Lower lobe of right lung (tissue), 2 donors: ENCODE results near the gene C21orf91. TPM values are rescaled to one million over a fixed set of nuclear protein-coding genes. Genes with fewer than 3 reads are reported as not detected.

Experiments used
- ATAC-seq, 2 donors: fragments of 200-7000 bp; cut with Tn5 transposase; one replicate each; pipeline ENCODE4 v1.9.1; 2020 to 2022; ENCODE audit warnings: mild to moderate bottlenecking in 2 of 2, moderate library complexity in 2 of 2
- DNase-seq: peaks from one replicate; pipeline ENCODE4 v3.0.0-alpha.2; 2020
- H3K27ac ChIP-seq: fragments of 200-600 bp; one replicate; pipeline ENCODE4 v1.8.0; 2022
- H3K27me3 ChIP-seq: fragments of 200-600 bp; one replicate; pipeline ENCODE4 v1.8.0; 2022; ENCODE audit warnings: low read depth
- H3K36me3 ChIP-seq: fragments of 200-600 bp; one replicate; pipeline ENCODE4 v1.8.0; 2022; ENCODE audit warnings: mild to moderate bottlenecking
- H3K4me1 ChIP-seq: fragments of 200-600 bp; one replicate; pipeline ENCODE4 v1.8.0; 2022
- H3K4me3 ChIP-seq: fragments of 200-600 bp; one replicate; pipeline ENCODE4 v1.8.0; 2022; ENCODE audit warnings: mild to moderate bottlenecking
- H3K9me3 ChIP-seq: fragments of 200-600 bp; one replicate; pipeline ENCODE4 v1.8.0; 2022
- intact Hi-C: fragments of 100-400 bp; cut with DNase I; formaldehyde crosslinking; loops from one replicate; pipeline ENCODE4 v1.11.0; 2022
- total RNA-seq: library from RNA; stranded (reverse); fragmentation: NEBNext Ultra II Directional; extraction: Animal tissue kit (Norgen Biotek cat#: 25700); gene quantifications from one replicate; pipeline ENCODE4 v1.2.1, GENCODE V29; 2021
- TF ChIP-seq, protein P1 (sequence below): fragments of 200-600 bp; IDR thresholded peaks from one replicate; pipeline ENCODE4 v1.8.0; 2022; ENCODE audit warnings: antibody characterized with exemption, mild to moderate bottlenecking
- donor health status: DM: no; HTN: yes; CAD: no; lungs with severe emphysema.

Gene C21orf91
- total RNA-seq, 1 donor from 2014 or later, result 24.8 TPM

DNA sequence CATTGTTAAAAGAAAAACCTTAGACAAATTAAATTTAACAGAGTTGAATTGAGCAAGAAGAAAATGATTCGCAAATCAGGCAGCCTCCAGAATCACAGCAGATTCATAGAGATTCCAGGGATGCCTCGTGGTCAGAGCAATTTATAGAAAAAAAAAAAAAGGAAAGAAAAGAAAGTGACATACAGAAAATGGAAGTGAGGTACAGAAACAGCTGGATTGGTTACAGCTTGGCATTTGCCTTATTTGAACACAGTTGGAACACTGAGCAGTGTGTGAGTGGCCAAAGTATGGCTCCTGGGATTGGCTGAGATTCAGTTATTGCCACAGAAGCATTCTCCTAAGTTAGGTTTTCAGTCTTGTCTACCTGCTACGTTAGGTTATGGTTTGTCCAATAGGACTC is 9.1 kb upstream of the C21orf91 start:
- no peaks in the 10 kb centered on the region for H3K27me3 ChIP-seq
- intact Hi-C loops, result no loop called here
- TF ChIP-seq, protein P1, sequence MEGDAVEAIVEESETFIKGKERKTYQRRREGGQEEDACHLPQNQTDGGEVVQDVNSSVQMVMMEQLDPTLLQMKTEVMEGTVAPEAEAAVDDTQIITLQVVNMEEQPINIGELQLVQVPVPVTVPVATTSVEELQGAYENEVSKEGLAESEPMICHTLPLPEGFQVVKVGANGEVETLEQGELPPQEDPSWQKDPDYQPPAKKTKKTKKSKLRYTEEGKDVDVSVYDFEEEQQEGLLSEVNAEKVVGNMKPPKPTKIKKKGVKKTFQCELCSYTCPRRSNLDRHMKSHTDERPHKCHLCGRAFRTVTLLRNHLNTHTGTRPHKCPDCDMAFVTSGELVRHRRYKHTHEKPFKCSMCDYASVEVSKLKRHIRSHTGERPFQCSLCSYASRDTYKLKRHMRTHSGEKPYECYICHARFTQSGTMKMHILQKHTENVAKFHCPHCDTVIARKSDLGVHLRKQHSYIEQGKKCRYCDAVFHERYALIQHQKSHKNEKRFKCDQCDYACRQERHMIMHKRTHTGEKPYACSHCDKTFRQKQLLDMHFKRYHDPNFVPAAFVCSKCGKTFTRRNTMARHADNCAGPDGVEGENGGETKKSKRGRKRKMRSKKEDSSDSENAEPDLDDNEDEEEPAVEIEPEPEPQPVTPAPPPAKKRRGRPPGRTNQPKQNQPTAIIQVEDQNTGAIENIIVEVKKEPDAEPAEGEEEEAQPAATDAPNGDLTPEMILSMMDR, result no peak
- no peaks in the 10 kb centered on the region for H3K4me1 ChIP-seq
- no peak for ATAC-seq
- H3K4me3 ChIP-seq, result no peak overlapping the region
- H3K36me3 ChIP-seq, result no peaks in the 10 kb centered on the region
- no peak for DNase-seq
- no peak overlapping the region for H3K27ac ChIP-seq
- no peaks in the 10 kb centered on the region for H3K9me3 ChIP-seq

DNA sequence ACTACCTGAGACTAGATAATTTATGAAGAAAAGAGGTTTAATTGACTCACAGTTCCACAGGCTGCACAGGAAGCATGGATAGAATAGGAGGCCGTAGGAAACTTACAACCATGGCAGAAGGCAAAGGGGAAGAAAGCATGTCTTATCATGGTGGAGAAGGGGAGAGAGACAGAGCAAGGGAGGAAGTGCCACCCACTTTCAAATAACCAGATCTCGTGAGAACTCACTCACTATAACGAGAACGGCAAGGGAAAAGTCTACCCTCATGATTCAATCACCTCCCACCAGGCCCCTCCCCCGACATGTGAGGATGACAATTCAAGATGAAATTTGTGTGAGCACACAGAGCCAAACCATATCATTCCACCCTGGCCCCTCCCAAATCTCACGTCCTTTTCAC is 4.7 kb upstream of the C21orf91 start:
- Histone ChIP-seq H3K9me3 (no peaks in the 10 kb centered on the region), H3K4me3 (no peak overlapping the region), H3K36me3 (no peaks in the 10 kb centered on the region), H3K4me1 (peaks cover 10% of the 10 kb centered on the region), H3K27me3 (no peaks in the 10 kb centered on the region), H3K27ac (no peak overlapping the region)
- ATAC-seq, result no peak
- TF ChIP-seq, protein P1, result no peak
- no peak for DNase-seq
- intact Hi-C loops, result no loop called here

DNA sequence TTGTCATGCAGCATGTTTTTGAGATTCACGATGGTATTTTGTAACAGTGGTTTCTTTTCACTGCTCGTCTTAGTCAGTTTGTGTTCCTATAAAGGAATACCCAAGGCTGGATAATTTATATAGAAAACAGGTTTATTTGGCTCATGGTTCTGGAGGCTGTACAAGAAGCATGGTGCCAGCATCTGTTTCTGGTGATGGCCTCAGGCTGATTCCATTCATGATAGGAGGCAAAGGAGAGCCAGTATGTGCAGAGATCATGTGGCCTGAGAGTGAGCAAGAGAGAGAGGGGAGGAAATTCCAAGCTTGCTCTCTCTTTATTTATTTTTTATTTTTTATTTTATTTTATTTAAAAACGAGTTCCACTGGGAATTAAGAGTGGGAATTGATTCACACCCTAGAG is 2.0 kb upstream of the C21orf91 start:
- intact Hi-C loops, result no loop called here
- Histone ChIP-seq H3K4me1 (peaks cover 32% of the 10 kb centered on the region), H3K4me3 (no peak overlapping the region), H3K27me3 (no peaks in the 10 kb centered on the region), H3K9me3 (no peaks in the 10 kb centered on the region), H3K27ac (no peak overlapping the region), H3K36me3 (no peaks in the 10 kb centered on the region)
- no peak for DNase-seq
- no peak for ATAC-seq
- TF ChIP-seq, protein P1, result no peak

DNA sequence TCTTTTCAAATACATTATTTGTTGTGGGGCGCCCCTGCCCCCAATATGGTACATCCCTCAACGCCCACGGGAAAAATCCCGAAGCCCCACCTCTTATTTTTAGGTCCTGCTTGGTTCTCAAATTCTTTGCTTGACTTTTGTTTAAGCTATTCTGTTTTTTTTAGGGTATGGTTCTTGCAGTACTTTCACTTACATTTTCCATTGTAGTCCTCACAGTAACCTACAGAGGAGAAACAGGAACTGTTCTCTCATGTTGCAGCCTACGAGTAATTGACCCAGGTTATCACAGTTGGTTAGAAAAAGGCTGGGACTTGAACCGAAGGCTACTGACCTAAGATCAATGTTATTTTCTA is 697 bp upstream of the C21orf91 start:
- Histone ChIP-seq H3K27me3 (no peaks in the 10 kb centered on the region), H3K36me3 (peaks cover 9% of the 10 kb centered on the region), H3K4me3 (peak overlapping the region; percentile 94), H3K4me1 (peaks cover 32% of the 10 kb centered on the region), H3K9me3 (no peaks in the 10 kb centered on the region), H3K27ac (peak overlapping the region; percentile 96)
- TF ChIP-seq, protein P1, result no peak
- no peak for DNase-seq
- intact Hi-C loops, result no loop called here
- ATAC-seq, result peak; percentile 61 to 67

DNA sequence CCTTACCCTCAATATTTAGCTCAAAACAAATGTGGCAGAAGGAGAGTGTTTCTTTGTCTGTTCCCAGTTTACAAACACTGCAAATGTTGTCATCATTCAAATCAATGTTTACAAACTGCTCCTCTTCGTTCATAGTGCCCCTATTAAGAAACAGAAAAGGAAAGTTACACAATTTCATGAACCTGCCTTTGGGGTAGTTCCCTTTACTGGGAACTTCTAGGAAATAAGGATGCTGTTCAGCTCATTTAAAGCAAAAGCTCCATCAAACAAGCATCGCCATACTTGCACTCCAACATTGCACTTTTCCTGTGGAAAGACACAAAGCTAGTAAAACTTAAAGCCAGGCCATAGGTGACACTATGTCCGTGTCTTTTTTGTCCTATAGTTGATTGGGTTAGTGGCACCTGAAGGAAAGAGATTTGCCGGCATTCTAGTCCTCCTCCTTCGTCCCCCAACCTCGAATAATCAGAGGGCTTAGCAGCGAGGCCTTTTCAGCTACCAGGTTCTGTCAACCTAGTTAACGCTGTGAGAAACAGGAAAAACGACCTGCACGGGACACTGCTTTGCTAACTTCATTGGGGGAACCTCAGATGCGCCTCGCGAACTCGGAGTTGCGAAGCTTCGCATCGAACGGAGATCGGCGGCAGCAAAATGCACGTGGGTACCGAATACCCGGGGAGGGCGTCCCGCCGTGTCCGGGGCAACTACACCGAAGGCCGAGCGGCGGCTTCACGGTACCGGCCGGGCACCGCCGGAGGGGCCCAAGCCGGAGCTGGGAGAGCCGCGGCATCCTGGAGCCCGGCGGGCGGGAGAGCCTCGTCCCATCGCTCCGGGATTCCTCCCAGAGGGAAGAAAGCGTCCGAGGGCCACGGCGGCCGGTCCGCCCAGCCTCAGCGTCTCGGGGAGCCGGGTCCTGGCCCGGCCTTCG is 706 bp downstream of the C21orf91 start:
- ATAC-seq (peak; percentile 63 to 70), DNase-seq (peak; percentile 61)
- peaks cover 32% of the 10 kb centered on the region for H3K4me1 ChIP-seq
- TF ChIP-seq, protein P1, result no peak
- H3K36me3 ChIP-seq, result peaks cover 23% of the 10 kb centered on the region
- H3K4me3 ChIP-seq, result peak overlapping the region; percentile 94
- intact Hi-C loops, result no loop called here
- peak overlapping the region; percentile 96 for H3K27ac ChIP-seq
- H3K27me3 ChIP-seq, result no peaks in the 10 kb centered on the region
- H3K9me3 ChIP-seq, result no peaks in the 10 kb centered on the region
